Subcutaneous abdominal adipose tissue (tissue), 5 donors: ENCODE measurements around the gene OCA2.

Source experiments
- H3K27ac ChIP-seq: one replicate; pipeline ENCODE4 v1.7.0; 2013; ENCODE audit warnings: low read depth, mild to moderate bottlenecking, inconsistent platforms, low read length, moderate library complexity
- H3K27me3 ChIP-seq, 5 donors: one replicate each; pipeline ENCODE4 v1.7.0; 2013; ENCODE audit warnings: low read length in 5 of 5, inconsistent platforms in 1 of 5; ENCODE audit not compliant: control insufficient read depth in 5 of 5, insufficient read depth in 4 of 5
- H3K36me3 ChIP-seq, 5 donors: one replicate each; pipeline ENCODE4 v1.7.0; 2013; ENCODE audit warnings: low read length in 5 of 5; ENCODE audit not compliant: control insufficient read depth in 5 of 5, insufficient read depth in 5 of 5
- H3K4me1 ChIP-seq, 5 donors: one replicate each; pipeline ENCODE4 v1.7.0; 2013; ENCODE audit warnings: low read length in 5 of 5, mild to moderate bottlenecking in 3 of 5, moderate library complexity in 1 of 5; ENCODE audit not compliant: control insufficient read depth in 5 of 5, insufficient read depth in 5 of 5
- H3K4me3 ChIP-seq, 5 donors: one replicate each; pipeline ENCODE4 v1.7.0; 2013; ENCODE audit warnings: low read length in 5 of 5, low read depth in 1 of 5
- H3K9ac ChIP-seq, 5 donors: one replicate each; pipeline ENCODE4 v1.7.0; 2013; ENCODE audit warnings: low read length in 5 of 5, mild to moderate bottlenecking in 4 of 5, moderate library complexity in 3 of 5
- H3K9me3 ChIP-seq, 5 donors: one replicate each; pipeline ENCODE4 v1.7.0; 2013; ENCODE audit warnings: low read length in 5 of 5; ENCODE audit not compliant: control insufficient read depth in 5 of 5
- donor health status: healthy.
- donor health status: healthy.
- donor health status: healthy.
- donor health status: healthy.
- donor health status: healthy.

OCA2 gene

GRCh38 chr15:27824841-27825422 is 274.2 kb downstream of the OCA2 start:
- H3K36me3 ChIP-seq: no peaks in the 10 kb centered on the region
- H3K9ac ChIP-seq: no peak overlapping the region
- H3K4me1 ChIP-seq: no peaks in the 10 kb centered on the region
- peaks cover 0 to 4% (median 0%) of the 10 kb centered on the region in 5 donors for H3K9me3 ChIP-seq
- no peak overlapping the region for H3K4me3 ChIP-seq
- H3K27ac ChIP-seq: no peak overlapping the region
- no peaks in the 10 kb centered on the region for H3K27me3 ChIP-seq

GRCh38 chr15:27821273-27821672 is 277.8 kb downstream of the OCA2 start:
- no peaks in the 10 kb centered on the region for H3K4me1 ChIP-seq
- H3K9ac ChIP-seq: no peak overlapping the region
- H3K27me3 ChIP-seq: no peaks in the 10 kb centered on the region

GRCh38 chr15:27820722-27821121 is 278.4 kb downstream of the OCA2 start:
- Histone ChIP-seq H3K4me1 (no peaks in the 10 kb centered on the region), H3K9ac (no peak overlapping the region), H3K4me3 (no peak overlapping the region), H3K27me3 (no peaks in the 10 kb centered on the region), H3K36me3 (no peaks in the 10 kb centered on the region), H3K27ac (no peak overlapping the region), H3K9me3 (peaks cover 0 to 21% (median 10%) of the 10 kb centered on the region in 5 donors)

More at GRCh38 chr15:27821273-27821672, 277.8 kb downstream of the OCA2 start:
- Histone ChIP-seq H3K9me3 (peaks cover 0 to 21% (median 10%) of the 10 kb centered on the region in 5 donors), H3K4me3 (no peak overlapping the region), H3K36me3 (no peaks in the 10 kb centered on the region), H3K27ac (no peak overlapping the region)

DNA sequence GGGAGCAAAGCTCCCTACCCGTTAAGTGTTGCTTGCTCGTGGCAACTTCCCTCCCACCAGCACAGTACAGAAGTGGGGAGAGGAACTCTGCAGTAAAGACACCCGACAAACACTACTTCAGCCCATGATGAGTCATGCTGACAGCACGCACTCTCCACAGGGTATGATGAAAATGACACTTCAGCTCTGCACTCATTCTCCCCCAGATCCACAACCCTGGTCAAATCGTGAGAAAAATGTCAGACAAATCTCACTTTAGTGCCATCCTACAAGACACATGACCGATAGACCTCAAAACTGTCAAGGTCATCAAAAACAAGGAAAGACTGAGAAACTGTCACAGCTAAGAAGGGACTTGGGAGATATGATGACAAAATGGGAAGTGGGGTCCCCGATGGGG is 278.9 kb downstream of the OCA2 start:
- Histone ChIP-seq H3K9me3 (peaks cover 0 to 21% (median 10%) of the 10 kb centered on the region in 5 donors), H3K9ac (no peak overlapping the region), H3K4me3 (no peak overlapping the region), H3K36me3 (no peaks in the 10 kb centered on the region), H3K27me3 (no peaks in the 10 kb centered on the region), H3K27ac (no peak overlapping the region), H3K4me1 (no peaks in the 10 kb centered on the region)

DNA sequence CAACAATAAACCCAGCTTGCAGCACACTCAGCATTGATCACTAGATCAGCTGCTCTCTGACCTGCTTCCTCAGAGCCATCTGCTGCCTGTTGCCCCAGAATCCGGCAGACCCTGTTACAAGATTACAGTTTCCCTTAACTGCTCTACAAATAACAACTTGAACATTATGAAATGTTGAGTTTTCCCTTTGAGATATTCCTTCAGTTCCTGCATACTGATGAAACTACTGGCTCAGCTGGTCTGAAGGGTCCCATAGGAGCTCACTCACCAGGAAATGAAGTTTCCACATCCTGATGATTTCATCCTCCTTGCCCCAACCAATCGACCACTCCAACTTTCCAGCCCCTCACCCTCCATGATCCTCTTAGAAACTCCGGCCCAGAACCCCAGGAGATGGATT is 281.9 kb downstream of the OCA2 start:
- Histone ChIP-seq H3K9me3 (peaks cover 0 to 21% (median 10%) of the 10 kb centered on the region in 5 donors), H3K4me1 (no peaks in the 10 kb centered on the region), H3K27me3 (no peaks in the 10 kb centered on the region), H3K4me3 (no peak overlapping the region), H3K9ac (no peak overlapping the region), H3K36me3 (no peaks in the 10 kb centered on the region), H3K27ac (no peak overlapping the region)

- H3K4me3 ChIP-seq: no peak overlapping the region
- peaks cover 0 to 21% (median 10%) of the 10 kb centered on the region in 5 donors for H3K9me3 ChIP-seq
- no peaks in the 10 kb centered on the region for H3K36me3 ChIP-seq
- H3K27ac ChIP-seq: no peak overlapping the region
- H3K4me1 ChIP-seq: no peaks in the 10 kb centered on the region
- no peak overlapping the region for H3K9ac ChIP-seq
- no peaks in the 10 kb centered on the region for H3K27me3 ChIP-seq
Measured at GRCh38 chr15:27816790-27817189, 282.3 kb downstream of the OCA2 start.

DNA sequence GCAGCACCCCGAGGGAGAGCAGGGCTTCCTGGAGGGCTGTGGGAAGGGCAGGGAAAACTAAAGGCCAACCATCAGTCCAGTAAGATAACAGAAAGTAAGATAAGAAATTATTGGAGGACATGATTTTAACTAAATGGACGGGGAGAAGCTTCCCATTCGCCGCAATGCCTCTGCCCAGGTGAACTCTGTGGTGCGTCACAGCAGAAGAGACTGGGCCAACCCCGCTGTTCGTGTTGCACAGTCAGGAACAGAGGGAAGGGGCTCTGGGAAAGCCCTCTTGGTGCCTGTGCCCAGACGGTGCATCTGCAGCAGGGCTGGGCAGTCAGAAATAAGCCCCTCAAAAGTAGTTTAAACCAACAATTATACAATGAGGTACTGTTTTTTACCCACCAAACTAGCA is 284.1 kb downstream of the OCA2 start:
- peaks cover 0 to 17% (median 10%) of the 10 kb centered on the region in 5 donors for H3K9me3 ChIP-seq

DNA sequence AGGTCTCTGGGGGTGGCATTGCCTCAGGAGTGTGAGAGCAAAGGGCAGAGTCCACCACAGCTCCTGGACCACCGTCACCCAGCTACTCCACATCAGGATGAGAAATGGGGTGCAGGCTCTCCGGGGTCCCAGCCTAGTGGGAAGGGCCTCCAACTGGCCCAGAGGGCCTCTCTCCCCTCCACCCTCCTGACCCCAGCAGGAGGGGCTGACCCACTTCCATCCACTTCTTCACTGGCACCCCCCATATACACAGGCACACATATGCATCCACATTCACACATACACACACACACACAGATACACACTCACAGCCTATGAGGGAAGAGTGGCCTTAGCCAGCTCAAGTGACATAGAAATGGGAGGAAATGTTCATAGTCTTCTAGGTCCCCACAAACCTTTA is 286.0 kb downstream of the OCA2 start:
- Histone ChIP-seq H3K27me3 (no peaks in the 10 kb centered on the region), H3K4me1 (no peaks in the 10 kb centered on the region), H3K4me3 (no peak overlapping the region), H3K9ac (no peak overlapping the region), H3K9me3 (peaks cover 0 to 19% (median 10%) of the 10 kb centered on the region in 5 donors), H3K27ac (no peak overlapping the region), H3K36me3 (no peaks in the 10 kb centered on the region)

More for the DNA sequence above, 284.1 kb downstream of the OCA2 start:
- H3K9ac ChIP-seq: no peak overlapping the region
- no peaks in the 10 kb centered on the region for H3K4me1 ChIP-seq
- H3K4me3 ChIP-seq: no peak overlapping the region
- H3K36me3 ChIP-seq: no peaks in the 10 kb centered on the region
- H3K27ac ChIP-seq: no peak overlapping the region
- no peaks in the 10 kb centered on the region for H3K27me3 ChIP-seq

DNA sequence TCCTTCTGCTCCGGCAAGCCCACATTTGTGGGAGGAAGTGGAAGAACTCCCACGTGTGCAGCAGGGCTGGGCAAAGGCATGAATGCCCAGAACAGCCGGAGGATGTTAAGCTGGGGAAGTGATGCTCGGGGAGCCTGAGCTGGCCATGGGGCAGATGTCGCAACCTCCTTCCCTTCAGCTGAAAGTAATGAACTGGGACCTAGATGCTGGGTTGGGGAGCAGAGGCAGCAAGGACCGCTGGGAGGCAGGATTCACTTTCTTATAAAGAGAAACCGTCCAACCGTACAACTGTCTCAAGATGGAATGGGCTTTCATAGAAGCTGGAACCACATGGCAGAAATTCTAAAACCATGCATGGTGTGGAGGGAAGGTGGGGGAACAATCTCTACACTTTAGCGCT is 290.9 kb downstream of the OCA2 start:
- Histone ChIP-seq H3K36me3 (no peaks in the 10 kb centered on the region), H3K27me3 (peaks cover 0 to 2% (median 0%) of the 10 kb centered on the region in 5 donors), H3K4me1 (no peaks in the 10 kb centered on the region), H3K9me3 (peaks cover 2 to 21% (median 10%) of the 10 kb centered on the region in 5 donors), H3K4me3 (no peak overlapping the region), H3K27ac (no peak overlapping the region), H3K9ac (no peak overlapping the region)

DNA sequence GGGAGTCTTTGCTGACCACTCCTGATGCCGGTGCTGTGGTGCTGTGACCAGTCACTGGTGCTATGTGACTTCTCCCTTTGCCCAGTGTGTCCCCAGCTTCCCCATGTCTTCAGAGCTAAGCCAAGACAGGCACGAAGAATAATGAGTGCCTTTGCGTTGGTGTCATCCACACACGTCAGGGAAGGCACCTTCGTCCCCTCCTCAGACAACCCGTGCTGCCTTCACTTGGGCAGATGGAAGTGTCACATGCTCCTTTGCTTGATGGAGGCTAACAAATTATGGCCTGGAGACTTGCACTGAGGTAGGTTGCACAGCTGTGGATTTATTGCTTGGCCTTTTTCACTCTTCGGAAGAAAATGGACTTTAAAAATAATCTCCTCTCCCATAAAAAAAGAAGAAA is 291.8 kb downstream of the OCA2 start:
- H3K4me1 ChIP-seq: no peaks in the 10 kb centered on the region
- H3K36me3 ChIP-seq: no peaks in the 10 kb centered on the region
- no peak overlapping the region for H3K9ac ChIP-seq
- no peak overlapping the region for H3K27ac ChIP-seq
- H3K4me3 ChIP-seq: no peak overlapping the region
- H3K27me3 ChIP-seq: peaks cover 0 to 2% (median 0%) of the 10 kb centered on the region in 5 donors
- H3K9me3 ChIP-seq: peaks cover 2 to 21% (median 10%) of the 10 kb centered on the region in 5 donors
